ENCODE measurements around the gene GRK3. TPM values are rescaled to one million over a fixed set of nuclear protein-coding genes. Genes with fewer than 3 reads are reported as not detected.

Gene GRK3
- total RNA-seq, 1 experiment from 2014 or later: 0.98 TPM

GRCh38 chr22:25754527-25755202, 190.2 kb downstream of the GRK3 start:
- DNase-seq (ENCODE audit: low read depth): no peak
- in situ Hi-C loops (cut with HindIII; ENCODE audit: low pct_unique_long_range_greater_than_20kb, low sequenced_read_pairs): no loop called here

GRCh38 chr22:25757686-25758085, 193.2 kb downstream of the GRK3 start:
- no peak for DNase-seq (ENCODE audit: low read depth)

GRCh38 chr22:25758316-25758715, 193.8 kb downstream of the GRK3 start:
- in situ Hi-C loops (cut with HindIII; ENCODE audit: low pct_unique_long_range_greater_than_20kb, low sequenced_read_pairs): no loop called here
- no peak for DNase-seq (ENCODE audit: low read depth)

More at GRCh38 chr22:25757686-25758085, 193.2 kb downstream of the GRK3 start:
- in situ Hi-C loops (cut with HindIII; ENCODE audit: low pct_unique_long_range_greater_than_20kb, low sequenced_read_pairs): no loop called here

DNA sequence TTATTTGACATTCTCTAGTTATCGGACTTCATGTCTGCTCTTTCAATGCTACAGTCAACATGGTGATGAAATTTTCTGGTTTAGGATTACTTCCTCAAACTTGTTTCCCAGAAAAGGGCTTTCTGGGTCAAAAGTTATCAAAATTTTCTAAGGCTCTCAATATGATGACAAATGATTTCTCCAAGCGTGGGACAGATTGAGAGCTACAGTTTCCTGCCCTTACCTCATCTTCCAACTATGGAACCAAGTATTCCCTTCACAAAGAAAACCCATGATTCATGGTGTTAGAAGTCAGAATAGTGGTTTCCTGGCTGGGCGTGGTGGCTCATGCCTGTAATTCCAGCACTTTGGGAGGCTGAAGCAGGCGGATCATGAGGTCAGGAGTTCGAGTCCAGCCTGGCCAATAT, 195.4 kb downstream of the GRK3 start:
- peak; percentile 89 for DNase-seq (ENCODE audit: low read depth)
- in situ Hi-C loops (cut with HindIII; ENCODE audit: low pct_unique_long_range_greater_than_20kb, low sequenced_read_pairs): no loop called here

DNA sequence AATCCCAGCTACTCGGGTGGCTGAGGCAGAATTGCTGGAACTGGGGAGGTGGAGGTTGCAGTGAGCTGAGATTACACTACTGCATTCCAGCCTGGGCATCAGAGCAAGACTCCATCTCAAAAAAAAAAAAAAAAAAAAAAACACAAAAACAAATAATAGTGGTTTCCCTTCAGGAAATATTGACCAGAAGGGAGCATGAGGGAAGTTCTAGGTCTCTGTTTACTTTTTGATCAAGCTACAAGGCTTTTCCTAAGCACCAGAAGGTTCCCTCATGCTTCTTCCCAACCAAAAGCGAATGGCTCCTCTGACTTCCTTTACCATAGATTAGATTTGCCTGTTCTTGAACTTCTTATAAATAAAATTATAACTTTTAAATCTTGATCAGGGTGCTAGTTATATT, 195.8 kb downstream of the GRK3 start:
- in situ Hi-C loops (cut with HindIII; ENCODE audit: low pct_unique_long_range_greater_than_20kb, low sequenced_read_pairs): no loop called here
- no peak for DNase-seq (ENCODE audit: low read depth)

DNA sequence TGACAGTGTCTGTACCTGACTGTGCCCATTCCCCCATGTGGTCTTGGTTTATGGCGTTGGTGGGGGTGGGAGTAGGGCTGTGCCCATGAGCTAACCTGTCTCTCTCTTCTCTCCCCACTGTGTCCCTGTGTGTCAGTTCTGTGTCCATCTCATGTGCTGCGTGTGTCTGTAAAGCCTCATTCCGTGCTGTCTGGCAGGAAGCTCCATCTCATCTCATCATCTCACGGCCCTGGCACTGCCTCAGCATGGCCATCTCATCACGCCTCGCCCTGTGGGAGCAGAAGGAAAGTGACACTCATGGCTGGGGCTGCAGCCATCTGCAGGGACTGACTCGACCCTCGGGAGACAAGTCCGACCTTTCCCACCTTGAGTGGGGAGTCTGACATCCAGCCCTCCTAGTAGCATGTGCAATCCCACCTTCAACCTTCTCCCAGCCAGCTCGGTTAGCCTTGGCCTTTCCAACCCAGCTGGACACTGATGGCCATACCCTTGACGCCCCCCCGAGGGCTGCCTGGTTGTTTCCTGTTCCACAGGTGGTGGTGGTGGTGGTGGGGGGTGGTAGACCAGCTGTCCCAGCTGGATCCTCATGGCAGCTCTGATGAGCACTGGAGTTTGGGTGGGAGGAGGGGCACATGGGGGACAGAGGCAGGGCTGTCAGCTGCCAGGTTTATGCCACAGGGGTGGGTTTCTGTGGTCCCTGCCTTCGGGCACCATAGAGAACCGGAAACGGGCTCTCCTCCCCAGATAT, 196.5 kb downstream of the GRK3 start:
- no peak for DNase-seq (ENCODE audit: low read depth)
- in situ Hi-C loops (cut with HindIII; ENCODE audit: low pct_unique_long_range_greater_than_20kb, low sequenced_read_pairs): no loop called here

- in situ Hi-C loops (cut with HindIII; ENCODE audit: low pct_unique_long_range_greater_than_20kb, low sequenced_read_pairs): no loop called here
- DNase-seq (ENCODE audit: low read depth): no peak
Measured at GRCh38 chr22:25762147-25762546, 197.7 kb downstream of the GRK3 start.

DNA sequence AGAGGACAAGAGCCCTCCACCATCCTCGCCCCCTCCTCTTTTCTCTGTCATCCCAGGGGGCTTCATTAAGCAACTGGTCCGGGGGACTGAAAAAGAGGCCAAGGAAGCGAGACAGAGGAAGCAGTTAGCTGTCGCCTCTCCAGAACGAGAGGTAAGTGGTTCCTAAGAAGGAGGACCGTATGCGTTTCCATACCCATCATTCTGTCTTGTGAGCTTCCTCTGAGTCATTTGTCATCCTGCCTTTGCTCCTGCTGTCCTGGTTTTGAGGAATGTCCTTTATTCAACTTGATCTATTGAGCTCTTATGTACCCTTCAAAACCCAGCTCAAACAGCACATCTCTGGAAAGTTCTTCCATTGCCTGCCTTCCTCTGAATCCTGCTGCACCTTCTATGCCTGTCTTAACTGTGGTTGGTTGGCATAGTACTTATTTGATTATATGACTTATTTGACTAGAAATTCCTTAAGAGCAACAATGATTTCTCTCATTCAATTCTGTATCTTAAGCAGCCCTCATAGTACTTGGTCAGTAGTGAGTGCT, 198.8 kb downstream of the GRK3 start:
- in situ Hi-C loops (cut with HindIII; ENCODE audit: low pct_unique_long_range_greater_than_20kb, low sequenced_read_pairs): no loop called here
- DNase-seq (ENCODE audit: low read depth): no peak

DNA sequence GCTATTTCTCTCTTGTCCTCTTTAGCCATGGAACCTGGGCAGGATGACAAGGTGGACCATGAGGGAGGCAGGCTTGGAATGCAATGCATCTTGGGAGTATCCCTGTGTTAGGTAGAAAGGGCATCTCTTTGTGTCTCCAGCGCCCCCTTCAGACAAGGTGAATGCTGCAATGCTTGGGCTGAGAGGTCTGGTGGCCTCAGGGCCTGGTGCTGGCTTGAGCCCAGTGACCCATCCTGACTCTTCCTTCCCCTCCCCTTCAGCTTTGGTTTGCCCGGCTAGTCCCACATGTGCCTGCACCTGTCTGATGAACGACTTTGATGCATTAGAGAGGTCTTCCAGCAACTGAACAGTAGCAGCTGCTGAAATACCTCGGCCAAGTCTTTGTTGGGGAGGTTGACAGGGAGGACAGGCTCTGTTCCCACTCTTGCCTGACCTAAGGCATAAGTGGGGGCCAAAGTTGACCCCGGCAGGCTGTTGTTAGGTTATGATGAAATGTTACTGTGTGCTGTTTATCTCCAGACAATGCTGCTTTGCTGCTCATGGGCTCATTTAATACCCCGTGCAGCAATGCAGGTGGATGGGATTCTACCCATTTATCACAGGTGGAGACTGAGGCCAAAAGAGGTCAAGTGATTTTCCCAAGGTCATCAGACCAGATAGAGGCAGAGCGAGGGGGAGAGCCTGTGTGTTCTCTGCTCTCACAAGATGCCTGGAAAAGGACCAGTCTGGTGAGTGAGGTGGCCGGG, 200.0 kb downstream of the GRK3 start:
- in situ Hi-C loops (cut with HindIII; ENCODE audit: low pct_unique_long_range_greater_than_20kb, low sequenced_read_pairs): no loop called here
- DNase-seq (ENCODE audit: low read depth): no peak

DNA sequence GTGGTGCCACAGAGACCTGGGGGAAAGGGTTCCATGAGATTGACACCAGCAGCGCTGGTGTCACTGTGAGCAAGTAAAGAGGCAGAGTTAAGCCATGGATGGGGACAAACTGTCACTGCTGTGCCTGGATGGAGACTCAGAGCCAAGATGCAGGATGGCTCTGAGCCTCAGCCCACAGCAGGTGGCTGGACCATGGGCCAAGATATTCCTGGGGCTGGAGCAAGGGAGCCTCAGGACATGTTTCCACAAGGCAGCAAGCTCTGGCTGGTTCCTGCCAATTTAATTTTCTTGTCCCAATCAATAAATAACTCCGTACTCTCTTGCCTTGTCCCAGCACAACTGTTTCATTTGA, 200.5 kb downstream of the GRK3 start:
- DNase-seq (ENCODE audit: low read depth): no peak
- in situ Hi-C loops (cut with HindIII; ENCODE audit: low pct_unique_long_range_greater_than_20kb, low sequenced_read_pairs): no loop called here

GRCh38 chr22:25765801-25766200, 201.3 kb downstream of the GRK3 start:
- in situ Hi-C loops (cut with HindIII; ENCODE audit: low pct_unique_long_range_greater_than_20kb, low sequenced_read_pairs): no loop called here
- DNase-seq (ENCODE audit: low read depth): no peak

DNA sequence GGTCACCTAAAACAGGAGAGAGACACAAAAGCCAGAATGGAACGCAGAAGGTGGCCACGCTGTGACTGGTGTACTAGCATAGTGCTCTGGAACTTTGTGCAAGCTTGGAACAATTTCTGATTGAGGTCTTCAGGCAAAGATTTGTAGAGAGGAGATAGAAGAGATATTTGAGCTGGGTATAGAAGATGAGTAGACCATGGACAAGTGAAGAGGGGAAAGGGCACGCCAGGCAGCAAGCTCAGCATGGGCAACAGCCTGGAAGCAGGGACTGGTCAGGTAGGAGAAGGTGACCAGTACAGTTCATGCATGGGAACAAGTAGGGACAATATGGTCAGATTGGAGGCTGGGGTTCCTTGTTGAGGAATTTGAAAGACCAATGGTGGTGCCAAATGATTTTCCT, 201.9 kb downstream of the GRK3 start:
- in situ Hi-C loops (cut with HindIII; ENCODE audit: low pct_unique_long_range_greater_than_20kb, low sequenced_read_pairs): no loop called here
- no peak for DNase-seq (ENCODE audit: low read depth)

DNA sequence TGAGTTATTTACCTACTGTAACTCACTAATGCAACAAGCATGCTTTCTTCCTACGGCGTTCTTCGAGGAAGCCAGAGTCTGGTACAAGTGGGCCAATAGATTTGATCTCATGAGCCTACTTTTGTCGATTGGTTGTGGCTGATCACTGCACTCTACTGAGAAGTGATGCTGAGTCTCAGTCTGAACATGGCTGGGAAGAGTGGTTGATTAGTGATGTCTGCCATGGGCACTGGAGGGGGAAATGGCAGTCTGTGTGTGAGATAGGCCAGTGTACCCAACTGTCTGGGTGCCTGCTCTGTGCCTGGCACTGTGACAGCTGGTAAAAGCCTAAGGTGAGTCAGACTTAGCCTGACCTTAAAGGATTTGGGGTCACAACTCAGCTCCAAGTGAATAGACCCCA, 205.9 kb downstream of the GRK3 start:
- DNase-seq (ENCODE audit: low read depth): no peak
- in situ Hi-C loops (cut with HindIII; ENCODE audit: low pct_unique_long_range_greater_than_20kb, low sequenced_read_pairs): no loop called here

DNA sequence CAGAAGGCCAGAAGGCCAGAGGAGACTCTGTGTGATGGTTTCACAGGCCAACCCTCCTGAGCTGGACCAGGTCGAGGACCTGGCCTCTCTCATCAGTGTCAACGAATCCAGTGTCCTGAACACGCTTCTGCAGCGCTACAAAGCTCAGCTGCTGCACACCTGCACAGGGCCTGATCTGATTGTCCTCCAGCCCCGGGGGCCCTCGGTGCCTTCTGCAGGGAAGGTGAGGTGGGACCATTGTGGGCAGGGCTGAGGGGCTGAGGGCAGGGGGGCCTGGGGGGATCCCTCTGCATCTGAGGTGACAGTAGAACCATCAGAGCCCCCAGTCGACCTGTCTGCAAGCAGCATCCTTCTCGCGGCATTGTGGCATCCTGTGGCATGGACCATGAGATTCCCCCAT, 207.8 kb downstream of the GRK3 start:
- in situ Hi-C loops (cut with HindIII; ENCODE audit: low pct_unique_long_range_greater_than_20kb, low sequenced_read_pairs): no loop called here
- no peak for DNase-seq (ENCODE audit: low read depth)

- no peak for DNase-seq (ENCODE audit: low read depth)
- in situ Hi-C loops (cut with HindIII; ENCODE audit: low pct_unique_long_range_greater_than_20kb, low sequenced_read_pairs): no loop called here
Measured at GRCh38 chr22:25774575-25775026, 210.1 kb downstream of the GRK3 start.

DNA sequence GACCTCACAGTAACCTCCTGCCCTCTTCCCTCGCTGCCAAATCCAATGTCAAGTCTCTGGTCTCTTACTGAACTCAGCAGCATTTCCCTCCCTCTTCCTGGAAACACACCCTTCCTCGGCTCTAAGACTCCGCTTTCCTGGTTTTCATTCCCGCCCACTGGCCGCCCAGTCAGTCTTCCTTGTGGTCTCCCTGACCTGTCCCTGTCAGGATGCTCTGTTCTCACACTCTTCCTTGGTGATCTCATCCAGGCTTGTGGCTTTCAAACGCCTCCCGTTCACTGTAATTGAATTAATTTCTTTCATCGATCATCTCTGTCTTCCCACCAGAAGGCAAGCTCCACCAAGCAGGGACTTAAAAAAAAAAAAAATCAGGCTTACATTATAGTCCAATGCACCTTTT, 211.1 kb downstream of the GRK3 start:
- DNase-seq (ENCODE audit: low read depth): peak; percentile 31
- in situ Hi-C loops (cut with HindIII; ENCODE audit: low pct_unique_long_range_greater_than_20kb, low sequenced_read_pairs): no loop called here

- no peak for DNase-seq (ENCODE audit: low read depth)
- in situ Hi-C loops (cut with HindIII; ENCODE audit: low pct_unique_long_range_greater_than_20kb, low sequenced_read_pairs): no loop called here
Measured at GRCh38 chr22:25777411-25777810, 212.9 kb downstream of the GRK3 start.

GRCh38 chr22:25777870-25778269, 213.4 kb downstream of the GRK3 start:
- in situ Hi-C loops (cut with HindIII; ENCODE audit: low pct_unique_long_range_greater_than_20kb, low sequenced_read_pairs): no loop called here

More at GRCh38 chr22:25777870-25778269, 213.4 kb downstream of the GRK3 start:
- DNase-seq (ENCODE audit: low read depth): peak; percentile 46

Measured in Caki2 (cell line).